Kidney epithelial cell (primary cell): Measurements from ENCODE around the gene SLC8A2. TPM values are rescaled to one million over a fixed set of nuclear protein-coding genes. Genes with fewer than 3 reads are reported as not detected.

Source experiments
- DNase-seq: peaks from one replicate; pipeline ENCODE4 v3.0.0-alpha.2; 2010; ENCODE audit warnings: low read depth
- H3K27me3 ChIP-seq: 2 replicates; pipeline ENCODE4 v1.6.0; 2011; ENCODE audit warnings: low read length; ENCODE audit not compliant: control insufficient read depth, insufficient read depth
- H3K36me3 ChIP-seq: 2 replicates; pipeline ENCODE4 v1.5.1; 2011; ENCODE audit warnings: low read length; ENCODE audit not compliant: control insufficient read depth, insufficient read depth
- H3K4me3 ChIP-seq: 2 replicates; pipeline ENCODE4 v1.5.1; 2011; ENCODE audit warnings: low read depth, mild to moderate bottlenecking, control low read depth, low read length
- total RNA-seq: library from RNA; depleted of rRNA; stranded (reverse); fragments of >200 nt; gene quantifications from 2 replicates; pipeline ENCODE4 v1.2.3, GENCODE V29; 2015
- TF ChIP-seq, protein P1 (sequence below): IDR thresholded peaks from 2 replicates; pipeline ENCODE4 v1.5.1; 2011; ENCODE audit warnings: mild to moderate bottlenecking, moderate library complexity, low read length, control low read depth, inconsistent platforms; ENCODE audit not compliant: insufficient read depth, poor library complexity, severe bottlenecking

SLC8A2 gene
- total RNA-seq, 1 donor from 2014 or later, result not detected

DNA sequence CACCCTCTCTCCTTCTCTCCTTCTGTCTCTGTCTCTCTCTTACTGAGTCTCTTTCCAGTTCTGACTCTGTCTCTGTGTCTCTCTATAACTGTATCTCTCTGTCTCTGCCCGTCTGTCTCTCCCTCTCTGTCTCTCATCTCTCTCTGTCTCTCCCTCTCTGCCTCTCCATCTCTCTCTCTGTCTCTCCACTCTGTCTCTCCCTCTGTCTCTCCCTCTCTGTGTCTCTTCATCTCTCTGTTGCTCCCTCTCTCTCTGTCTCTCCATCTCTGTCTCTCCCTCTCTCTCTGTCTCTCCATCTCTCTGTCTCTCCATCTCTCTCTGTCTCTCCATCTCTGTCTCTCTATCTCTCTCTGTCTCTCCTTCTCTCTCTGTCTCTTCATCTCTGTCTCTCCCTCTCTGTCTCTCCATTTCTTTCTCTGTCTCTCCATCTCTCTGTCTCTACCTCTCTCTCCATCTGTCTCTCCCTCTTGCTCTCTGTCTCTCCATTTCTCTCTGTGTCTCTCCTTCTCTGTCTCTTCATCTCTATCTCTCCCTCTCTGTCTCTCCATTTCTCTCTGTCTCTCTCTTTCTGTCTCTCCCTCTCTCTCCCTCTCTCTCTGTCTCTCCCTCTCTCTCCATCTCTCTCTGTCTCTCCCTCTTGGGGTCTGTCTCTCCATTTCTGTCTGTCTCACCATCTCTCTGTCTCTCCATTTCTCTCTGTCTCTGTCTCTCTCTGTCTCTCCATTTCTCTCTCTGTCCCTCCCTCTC, 49.1 kb downstream of the SLC8A2 start:
- Histone ChIP-seq H3K4me3 (no peak overlapping the region), H3K27me3 (peaks cover 71% of the 10 kb centered on the region), H3K36me3 (no peaks in the 10 kb centered on the region)
- TF ChIP-seq, protein P1, sequence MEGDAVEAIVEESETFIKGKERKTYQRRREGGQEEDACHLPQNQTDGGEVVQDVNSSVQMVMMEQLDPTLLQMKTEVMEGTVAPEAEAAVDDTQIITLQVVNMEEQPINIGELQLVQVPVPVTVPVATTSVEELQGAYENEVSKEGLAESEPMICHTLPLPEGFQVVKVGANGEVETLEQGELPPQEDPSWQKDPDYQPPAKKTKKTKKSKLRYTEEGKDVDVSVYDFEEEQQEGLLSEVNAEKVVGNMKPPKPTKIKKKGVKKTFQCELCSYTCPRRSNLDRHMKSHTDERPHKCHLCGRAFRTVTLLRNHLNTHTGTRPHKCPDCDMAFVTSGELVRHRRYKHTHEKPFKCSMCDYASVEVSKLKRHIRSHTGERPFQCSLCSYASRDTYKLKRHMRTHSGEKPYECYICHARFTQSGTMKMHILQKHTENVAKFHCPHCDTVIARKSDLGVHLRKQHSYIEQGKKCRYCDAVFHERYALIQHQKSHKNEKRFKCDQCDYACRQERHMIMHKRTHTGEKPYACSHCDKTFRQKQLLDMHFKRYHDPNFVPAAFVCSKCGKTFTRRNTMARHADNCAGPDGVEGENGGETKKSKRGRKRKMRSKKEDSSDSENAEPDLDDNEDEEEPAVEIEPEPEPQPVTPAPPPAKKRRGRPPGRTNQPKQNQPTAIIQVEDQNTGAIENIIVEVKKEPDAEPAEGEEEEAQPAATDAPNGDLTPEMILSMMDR, result no peak
- no peak for DNase-seq

DNA sequence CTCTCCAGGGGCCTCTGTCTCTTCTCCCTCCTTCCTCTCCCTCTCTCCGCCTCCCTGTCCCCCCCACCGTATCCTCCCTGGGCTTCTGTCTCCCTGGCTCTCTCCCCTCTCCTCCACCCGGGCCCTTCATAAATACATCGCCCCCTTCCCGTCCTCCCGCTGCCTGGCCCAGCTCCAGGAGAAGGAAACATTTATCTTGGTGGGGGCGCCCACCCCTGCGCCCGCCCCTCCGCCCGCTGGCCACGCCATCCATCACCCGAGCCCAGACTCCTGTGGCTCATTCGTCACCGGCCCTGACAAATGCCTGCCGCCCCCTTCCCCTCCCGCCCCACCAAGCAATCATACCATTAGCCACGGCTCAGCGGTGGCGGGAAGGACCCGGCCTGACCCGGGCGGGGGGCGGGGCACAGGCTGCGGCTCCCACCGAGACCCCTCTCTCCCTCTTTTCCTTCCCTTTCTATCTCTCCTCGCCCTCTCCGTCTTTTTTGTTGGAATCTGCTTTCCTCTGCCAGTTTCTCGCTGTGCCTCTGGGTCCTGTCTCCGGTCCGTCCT, 49.8 kb downstream of the SLC8A2 start:
- Histone ChIP-seq H3K4me3 (no peak overlapping the region), H3K36me3 (no peaks in the 10 kb centered on the region), H3K27me3 (peaks cover 78% of the 10 kb centered on the region)
- DNase-seq, result no peak
- TF ChIP-seq, protein P1, result no peak

DNA sequence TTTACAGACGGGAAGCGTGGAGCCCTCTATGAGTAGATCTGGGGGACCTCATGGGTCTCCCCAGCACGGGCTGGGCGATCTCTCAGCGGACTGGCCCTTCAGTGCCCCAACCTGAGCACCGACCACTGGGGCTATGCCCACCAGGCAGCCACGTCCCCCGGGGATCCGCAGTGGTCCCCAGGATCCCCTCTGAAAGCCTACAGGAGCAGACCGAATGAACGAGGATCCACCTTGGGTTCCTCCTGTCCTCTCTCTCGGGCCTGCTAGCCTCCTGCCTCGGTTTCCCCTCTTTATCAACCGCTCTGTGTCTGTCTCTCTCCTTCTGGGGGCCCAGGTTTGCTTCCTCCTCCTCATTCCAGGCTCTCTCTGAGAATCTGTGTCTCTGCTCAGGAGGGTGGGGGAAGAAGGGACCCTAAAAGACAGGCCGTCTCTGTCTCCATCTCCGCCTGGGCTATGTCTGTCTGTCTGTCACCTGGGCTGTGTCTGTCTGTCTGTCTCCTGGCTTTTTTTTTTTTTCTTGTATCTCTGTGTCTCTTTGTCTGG, 50.4 kb downstream of the SLC8A2 start:
- H3K27me3 ChIP-seq, result peaks cover 84% of the 10 kb centered on the region
- no peak overlapping the region for H3K4me3 ChIP-seq
- TF ChIP-seq, protein P1, result no peak
- no peaks in the 10 kb centered on the region for H3K36me3 ChIP-seq
- no peak for DNase-seq

DNA sequence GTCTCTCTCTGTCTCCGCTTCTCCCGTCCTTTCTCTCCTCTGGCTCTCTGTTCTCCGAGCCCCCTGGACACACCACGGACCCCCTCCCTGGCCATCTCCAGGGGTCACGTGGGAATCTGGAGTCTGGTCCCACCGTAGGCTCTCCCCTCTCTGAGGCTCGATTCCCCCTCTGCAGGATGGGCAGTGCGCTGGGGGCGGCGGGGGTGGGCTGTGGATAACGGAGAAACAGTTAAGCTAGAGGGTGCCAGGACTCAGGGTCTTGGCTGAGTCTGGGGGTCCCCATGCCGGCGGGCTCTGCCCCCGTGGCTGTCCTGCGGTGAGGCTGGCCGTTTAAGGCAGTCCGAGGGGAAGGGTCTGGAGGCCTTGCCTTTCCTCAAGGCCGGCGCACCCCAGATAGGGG, 51.9 kb downstream of the SLC8A2 start:
- TF ChIP-seq, protein P1, result no peak
- H3K4me3 ChIP-seq, result no peak overlapping the region
- no peaks in the 10 kb centered on the region for H3K36me3 ChIP-seq
- DNase-seq, result no peak
- peaks cover 89% of the 10 kb centered on the region for H3K27me3 ChIP-seq

DNA sequence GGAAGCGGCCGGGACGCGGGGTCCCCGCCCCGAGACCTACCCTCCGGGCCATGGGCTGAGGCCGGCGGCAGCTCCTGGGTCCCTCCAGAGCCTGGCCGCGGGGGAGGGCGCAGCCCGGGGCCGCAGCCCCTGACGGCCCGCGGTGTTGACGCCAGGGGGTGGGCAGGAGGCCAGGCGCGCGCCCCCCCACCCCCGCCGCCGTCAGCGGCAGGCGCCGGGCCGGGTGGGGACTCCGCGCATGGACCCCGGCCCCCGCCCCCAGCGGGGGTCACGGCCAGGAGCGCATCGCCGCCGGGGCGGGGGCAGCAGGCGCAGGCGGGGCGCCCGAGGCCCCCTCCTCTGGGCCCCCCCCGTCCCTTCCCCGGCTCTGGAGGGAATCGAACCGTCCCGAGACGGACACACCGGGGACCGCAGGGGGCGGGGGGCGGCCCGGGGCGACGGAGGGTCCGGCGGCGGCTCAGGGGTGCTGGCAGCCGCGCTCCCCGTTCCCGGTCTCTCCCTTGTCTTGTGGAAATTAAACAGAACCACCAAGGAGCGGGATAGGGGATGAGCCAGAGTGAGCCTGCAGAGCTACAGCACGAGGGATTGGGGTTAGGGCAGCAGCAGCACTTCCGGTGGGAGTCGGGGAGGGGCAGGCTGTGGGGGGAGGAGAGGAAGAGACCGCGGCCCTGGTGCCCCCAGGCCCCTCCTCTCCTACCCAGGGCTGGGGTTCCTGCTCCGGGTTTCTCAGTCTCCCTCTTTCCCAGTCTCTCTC, 52.5 kb downstream of the SLC8A2 start, which contains the start of gene MEIS3:
Gene MEIS3, minus strand, starts transcription at position 498 of the 754 bp plus-strand sequence. Its CDS starts 446 bp downstream, at position 52.
- TF ChIP-seq, protein P1, result no peak
- peaks cover 85% of the 10 kb centered on the region for H3K27me3 ChIP-seq
- DNase-seq, result no peak

More for the DNA sequence above, 52.5 kb downstream of the SLC8A2 start, which contains the start of gene MEIS3:
- no peaks in the 10 kb centered on the region for H3K36me3 ChIP-seq
- H3K4me3 ChIP-seq, result peak within 1 kb of the TSS; percentile 36
